HG03520 (cell line): Measurements from ENCODE around the gene PCDHGA12.
"Not testable (repeated sequence)": the region's sequence is repeated elsewhere in the genome, so short reads cannot be mapped to it uniquely, and the experiment has no call there.

Experiments used
- ATAC-seq: cut with Tn5 transposase; IDR thresholded peaks from one replicate; pipeline ENCODE4 v1.9.1; 2021; ENCODE audit warnings: mild to moderate bottlenecking, moderate library complexity; ENCODE audit not compliant: unreplicated experiment

PCDHGA12 gene

DNA sequence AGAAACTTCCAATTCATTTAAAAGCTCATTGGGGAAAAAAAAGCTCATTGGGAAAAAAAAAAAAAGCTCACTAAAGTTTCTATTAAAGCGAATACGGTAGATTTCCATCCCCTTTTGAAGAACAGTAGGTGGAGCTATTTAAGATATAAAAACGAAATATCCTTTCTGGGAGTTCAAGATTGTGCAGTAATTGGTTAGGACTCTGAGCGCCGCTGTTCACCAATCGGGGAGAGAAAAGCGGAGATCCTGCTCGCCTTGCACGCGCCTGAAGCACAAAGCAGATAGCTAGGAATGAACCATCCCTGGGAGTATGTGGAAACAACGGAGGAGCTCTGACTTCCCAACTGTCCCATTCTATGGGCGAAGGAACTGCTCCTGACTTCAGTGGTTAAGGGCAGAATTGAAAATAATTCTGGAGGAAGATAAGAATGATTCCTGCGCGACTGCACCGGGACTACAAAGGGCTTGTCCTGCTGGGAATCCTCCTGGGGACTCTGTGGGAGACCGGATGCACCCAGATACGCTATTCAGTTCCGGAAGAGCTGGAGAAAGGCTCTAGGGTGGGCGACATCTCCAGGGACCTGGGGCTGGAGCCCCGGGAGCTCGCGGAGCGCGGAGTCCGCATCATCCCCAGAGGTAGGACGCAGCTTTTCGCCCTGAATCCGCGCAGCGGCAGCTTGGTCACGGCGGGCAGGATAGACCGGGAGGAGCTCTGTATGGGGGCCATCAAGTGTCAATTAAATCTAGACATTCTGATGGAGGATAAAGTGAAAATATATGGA lies at the start of gene PCDHGA12:
Gene PCDHGA12, plus strand, starts transcription at position 176 of the 782 bp plus-strand sequence. Its CDS starts 253 bp downstream, at position 429.
- ATAC-seq, result peak; percentile 85

DNA sequence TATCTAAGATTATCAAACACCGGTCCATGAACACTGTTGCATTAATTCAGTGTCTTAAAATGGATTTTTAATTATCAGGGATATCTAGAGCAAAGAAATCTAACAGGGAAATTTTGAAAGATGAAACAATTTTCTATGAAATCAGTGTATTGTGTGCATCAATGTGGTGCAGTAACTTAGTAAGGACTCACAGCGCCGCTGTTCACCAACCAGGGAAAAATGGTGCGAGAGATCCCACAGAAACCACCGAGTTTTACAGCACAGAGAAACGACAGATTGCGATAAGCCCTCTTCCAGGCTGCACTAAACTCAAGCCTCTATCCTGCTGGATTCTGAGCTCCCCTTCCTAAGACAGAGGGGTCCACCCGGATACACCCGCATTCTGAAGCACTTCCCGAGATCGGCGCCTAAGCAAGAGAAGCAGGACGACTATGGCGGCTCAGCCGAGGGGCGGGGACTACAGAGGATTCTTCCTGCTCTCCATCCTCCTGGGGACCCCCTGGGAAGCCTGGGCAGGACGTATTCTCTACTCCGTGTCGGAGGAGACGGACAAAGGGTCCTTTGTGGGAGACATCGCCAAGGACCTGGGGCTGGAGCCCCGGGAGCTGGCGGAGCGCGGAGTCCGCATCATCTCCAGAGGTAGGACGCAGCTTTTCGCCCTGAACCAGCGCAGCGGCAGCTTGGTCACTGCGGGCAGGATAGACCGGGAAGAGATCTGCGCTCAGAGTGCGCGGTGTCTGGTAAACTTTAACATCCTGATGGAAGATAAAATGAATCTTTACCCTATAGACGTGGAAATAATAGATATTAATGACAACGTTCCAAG lies 47.6 kb upstream of the PCDHGA12 start, which contains the start of gene PCDHGA7:
Gene PCDHGA7, plus strand, starts transcription at position 274 of the 826 bp plus-strand sequence. Its CDS starts 158 bp downstream, at position 432.
- peak; percentile 73 for ATAC-seq

DNA sequence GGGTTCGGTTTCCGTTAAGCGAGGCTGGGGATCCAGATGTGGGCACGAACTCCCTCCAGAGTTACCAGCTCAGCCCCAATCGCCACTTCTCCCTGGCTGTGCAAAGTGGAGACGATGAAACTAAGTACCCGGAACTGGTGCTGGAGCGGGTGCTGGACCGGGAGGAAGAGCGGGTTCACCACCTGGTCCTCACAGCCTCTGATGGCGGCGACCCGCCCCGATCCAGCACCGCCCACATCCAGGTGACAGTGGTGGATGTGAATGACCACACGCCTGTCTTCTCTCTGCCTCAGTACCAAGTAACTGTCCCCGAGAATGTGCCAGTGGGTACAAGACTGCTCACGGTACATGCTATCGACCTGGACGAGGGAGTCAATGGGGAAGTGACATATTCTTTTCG lies 47.0 kb upstream of the PCDHGA12 start:
- ATAC-seq, result no peak

DNA sequence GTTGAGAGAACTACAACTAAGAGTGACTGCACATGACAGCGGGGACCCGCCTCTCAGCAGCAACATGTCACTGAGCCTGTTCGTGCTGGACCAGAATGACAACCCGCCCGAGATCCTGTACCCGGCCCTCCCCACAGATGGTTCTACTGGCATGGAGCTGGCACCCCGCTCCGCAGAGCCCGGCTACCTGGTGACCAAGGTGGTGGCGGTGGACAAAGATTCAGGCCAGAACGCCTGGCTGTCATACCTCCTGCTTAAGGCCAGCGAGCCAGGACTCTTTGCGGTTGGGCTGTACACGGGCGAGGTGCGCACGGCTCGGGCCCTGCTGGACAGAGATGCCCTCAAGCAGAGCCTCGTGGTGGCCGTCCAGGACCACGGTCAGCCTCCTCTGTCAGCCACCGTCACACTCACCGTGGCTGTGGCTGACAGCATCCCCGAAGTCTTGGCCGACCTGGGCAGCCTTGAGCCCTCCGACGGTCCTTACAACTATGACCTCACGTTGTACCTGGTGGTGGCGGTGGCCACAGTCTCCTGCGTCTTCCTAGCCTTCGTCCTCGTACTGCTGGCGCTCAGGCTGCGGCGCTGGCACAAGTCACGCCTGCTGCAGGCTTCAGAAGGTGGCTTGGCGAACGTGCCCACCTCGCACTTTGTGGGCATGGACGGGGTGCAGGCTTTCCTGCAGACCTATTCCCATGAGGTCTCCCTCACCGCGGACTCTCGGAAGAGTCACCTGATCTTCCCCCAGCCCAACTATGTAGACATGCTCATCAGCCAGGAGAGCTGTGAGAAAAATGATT lies 45.6 kb upstream of the PCDHGA12 start:
- no peak for ATAC-seq

DNA sequence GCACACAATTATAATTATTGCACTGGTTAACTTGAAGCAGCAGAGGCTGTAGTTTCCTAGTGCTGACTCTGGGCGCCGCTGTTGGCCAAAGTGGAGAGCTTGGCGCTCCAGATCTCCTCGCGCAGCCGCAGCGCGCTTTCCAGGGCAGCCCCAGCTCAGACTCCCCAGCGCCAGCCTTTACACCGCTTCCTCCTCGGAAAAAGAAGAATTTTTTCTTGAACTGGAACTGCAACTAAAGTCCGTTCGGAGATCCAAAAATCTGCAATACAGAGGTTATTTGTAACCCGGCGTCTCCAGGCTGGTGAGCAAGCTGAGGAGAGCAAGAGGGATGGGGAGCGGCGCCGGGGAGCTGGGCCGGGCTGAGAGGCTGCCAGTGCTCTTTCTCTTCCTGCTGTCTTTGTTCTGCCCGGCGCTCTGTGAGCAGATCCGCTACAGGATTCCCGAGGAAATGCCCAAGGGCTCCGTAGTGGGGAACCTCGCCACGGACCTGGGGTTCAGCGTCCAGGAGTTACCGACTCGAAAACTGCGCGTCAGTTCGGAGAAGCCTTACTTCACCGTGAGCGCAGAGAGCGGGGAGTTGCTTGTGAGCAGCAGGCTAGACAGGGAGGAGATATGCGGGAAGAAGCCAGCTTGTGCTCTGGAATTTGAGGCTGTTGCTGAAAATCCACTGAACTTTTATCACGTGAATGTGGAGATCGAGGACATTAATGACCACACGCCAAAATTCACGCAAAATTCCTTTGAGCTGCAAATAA lies 42.6 kb upstream of the PCDHGA12 start, which contains the start of gene PCDHGB4:
Gene PCDHGB4, plus strand, starts transcription at position 142 of the 755 bp plus-strand sequence. Its CDS starts 187 bp downstream, at position 329.
- peak; percentile 54 for ATAC-seq

DNA sequence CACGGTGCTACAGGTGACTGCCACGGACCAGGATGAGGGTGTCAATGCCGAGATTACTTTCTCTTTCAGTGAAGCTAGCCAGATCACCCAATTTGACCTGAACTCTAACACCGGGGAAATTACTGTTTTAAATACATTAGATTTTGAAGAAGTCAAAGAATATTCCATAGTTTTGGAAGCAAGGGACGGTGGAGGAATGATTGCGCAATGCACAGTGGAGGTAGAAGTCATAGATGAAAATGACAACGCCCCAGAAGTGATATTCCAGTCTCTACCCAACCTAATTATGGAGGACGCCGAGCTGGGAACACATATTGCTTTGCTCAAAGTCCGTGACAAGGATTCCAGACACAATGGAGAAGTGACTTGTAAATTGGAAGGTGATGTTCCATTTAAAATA lies 41.6 kb upstream of the PCDHGA12 start:
- ATAC-seq, result no peak

DNA sequence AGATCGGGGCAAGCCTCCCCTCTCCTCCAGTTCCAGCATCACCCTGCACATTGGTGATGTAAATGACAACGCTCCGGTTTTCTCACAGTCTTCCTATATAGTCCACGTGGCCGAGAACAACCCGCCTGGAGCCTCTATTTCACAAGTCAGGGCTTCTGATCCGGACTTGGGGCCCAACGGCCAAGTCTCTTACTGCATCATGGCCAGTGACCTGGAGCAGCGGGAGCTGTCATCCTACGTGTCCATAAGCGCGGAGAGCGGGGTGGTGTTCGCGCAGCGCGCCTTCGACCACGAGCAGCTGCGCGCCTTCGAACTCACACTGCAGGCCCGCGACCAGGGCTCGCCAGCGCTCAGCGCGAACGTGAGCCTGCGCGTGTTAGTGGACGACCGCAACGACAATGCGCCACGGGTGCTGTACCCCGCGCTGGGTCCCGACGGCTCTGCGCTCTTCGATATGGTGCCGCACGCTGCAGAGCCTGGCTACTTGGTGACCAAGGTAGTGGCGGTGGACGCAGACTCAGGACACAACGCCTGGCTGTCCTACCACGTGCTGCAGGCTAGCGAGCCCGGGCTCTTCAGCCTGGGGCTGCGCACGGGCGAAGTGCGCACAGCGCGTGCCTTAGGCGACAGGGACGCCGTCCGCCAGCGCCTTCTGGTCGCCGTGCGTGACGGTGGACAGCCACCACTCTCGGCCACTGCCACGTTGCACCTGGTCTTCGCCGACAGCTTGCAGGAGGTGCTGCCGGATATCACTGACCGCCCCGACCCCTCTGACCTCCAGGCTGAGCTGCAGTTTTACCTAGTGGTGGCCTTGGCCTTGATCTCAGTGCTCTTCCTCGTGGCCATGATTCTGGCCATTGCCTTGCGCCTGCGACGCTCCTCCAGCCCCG lies 40.9 kb upstream of the PCDHGA12 start:
- no peak for ATAC-seq

DNA sequence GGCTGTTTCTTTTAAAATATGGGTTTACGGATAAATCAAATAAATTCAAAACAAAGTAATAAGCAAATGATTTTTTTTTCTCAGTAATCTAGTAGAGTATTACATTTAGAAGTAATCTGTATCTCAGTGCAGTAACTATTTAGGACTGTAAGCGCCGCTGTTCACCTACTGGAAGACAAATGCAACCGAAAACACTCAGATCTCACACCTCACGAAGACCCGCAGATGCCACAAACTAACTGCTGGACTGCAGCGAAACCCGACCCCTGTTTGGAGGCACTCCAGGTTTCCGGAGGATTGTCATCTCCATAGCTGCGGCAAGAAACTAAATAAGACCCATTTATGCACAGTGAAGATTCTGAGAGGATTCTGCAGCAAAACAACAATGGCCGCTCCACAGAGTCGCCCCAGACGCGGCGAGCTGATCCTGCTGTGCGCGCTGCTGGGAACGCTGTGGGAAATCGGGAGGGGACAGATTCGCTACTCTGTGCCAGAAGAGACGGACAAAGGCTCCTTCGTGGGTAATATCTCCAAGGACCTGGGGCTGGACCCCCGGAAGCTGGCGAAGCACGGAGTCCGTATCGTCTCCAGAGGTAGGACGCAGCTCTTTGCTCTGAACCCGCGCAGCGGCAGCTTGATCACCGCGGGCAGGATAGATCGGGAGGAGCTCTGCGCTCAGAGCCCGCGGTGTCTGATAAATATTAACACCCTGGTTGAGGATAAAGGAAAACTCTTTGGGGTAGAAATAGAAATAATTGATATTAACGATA lies 37.7 kb upstream of the PCDHGA12 start, which contains the start of gene PCDHGA8:
Gene PCDHGA8, plus strand, starts transcription at position 205 of the 770 bp plus-strand sequence. Its CDS starts 181 bp downstream, at position 386.
- no peak for ATAC-seq

DNA sequence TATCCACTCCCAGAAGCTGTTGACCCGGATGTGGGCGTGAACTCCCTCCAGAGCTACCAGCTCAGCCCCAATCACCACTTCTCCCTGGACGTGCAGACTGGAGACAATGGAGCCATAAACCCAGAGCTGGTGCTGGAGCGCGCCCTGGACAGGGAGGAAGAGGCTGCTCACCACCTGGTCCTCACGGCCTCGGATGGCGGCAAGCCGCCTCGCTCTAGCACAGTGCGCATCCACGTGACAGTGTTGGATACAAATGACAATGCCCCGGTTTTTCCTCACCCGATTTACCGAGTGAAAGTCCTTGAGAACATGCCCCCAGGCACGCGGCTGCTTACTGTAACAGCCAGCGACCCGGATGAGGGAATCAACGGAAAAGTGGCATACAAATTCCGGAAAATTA lies 37.0 kb upstream of the PCDHGA12 start:
- no peak for ATAC-seq

DNA sequence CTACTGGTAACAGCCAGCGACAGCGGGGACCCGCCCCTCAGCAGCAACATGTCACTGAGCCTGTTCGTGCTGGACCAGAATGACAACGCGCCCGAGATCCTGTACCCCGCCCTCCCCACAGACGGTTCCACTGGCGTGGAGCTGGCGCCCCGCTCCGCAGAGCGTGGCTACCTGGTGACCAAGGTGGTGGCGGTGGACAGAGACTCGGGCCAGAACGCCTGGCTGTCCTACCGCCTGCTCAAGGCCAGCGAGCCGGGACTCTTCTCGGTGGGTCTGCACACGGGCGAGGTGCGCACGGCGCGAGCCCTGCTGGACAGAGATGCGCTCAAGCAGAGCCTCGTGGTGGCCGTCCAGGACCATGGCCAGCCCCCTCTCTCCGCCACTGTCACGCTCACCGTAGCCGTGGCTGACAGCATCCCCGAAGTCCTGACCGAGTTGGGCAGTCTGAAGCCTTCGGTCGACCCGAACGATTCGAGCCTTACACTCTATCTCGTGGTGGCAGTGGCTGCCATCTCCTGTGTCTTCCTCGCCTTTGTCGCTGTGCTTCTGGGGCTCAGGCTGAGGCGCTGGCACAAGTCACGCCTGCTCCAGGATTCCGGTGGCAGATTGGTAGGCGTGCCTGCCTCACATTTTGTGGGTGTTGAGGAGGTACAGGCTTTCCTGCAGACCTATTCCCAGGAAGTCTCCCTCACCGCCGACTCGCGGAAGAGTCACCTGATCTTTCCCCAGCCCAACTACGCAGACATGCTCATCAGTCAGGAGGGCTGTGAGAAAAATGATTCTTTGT lies 35.7 kb upstream of the PCDHGA12 start:
- not testable (repeated sequence) for ATAC-seq

DNA sequence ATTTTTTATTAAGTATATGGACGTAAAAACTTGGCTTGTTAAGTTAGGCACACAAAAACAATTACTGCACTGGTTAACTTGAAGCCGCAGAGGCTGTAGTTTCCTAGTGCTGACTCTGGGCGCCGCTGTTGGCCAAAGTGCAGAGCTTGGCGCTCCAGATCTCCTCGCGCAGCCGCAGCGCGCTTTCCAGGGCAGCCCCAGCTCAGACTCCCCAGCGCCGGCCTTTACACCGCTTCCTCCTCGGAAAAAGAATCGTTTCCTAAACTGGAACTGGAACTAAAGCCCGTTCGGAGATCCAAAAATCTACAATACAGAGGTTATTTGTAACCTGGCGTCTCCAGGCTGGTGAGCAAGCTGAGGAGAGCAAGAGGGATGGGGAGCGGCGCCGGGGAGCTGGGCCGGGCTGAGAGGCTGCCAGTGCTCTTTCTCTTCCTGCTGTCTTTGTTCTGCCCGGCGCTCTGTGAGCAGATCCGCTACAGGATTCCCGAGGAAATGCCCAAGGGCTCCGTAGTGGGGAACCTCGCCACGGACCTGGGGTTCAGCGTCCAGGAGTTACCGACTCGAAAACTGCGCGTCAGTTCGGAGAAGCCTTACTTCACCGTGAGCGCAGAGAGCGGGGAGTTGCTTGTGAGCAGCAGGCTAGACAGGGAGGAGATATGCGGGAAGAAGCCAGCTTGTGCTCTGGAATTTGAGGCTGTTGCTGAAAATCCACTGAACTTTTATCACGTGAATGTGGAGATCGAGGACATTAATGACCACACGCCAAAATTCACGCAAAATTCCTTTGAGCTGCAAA lies 32.4 kb upstream of the PCDHGA12 start, which contains the start of gene PCDHGB5:
Gene PCDHGB5, plus strand, starts transcription at position 192 of the 796 bp plus-strand sequence. Its CDS starts 181 bp downstream, at position 373.
- ATAC-seq, result peak; percentile 100

DNA sequence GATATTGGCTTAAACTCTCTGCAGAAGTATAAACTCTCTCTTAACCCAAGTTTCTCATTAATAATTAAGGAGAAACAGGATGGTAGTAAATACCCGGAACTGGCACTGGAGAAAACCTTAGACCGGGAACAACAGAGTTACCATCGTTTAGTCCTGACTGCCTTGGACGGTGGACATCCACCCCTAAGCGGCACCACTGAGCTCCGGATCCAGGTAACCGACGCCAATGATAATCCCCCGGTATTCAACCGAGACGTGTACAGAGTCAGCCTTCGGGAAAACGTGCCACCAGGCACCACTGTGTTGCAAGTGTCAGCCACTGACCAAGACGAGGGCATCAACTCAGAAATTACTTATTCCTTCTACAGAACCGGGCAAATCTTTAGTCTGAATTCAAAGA lies 31.7 kb upstream of the PCDHGA12 start:
- no peak for ATAC-seq

DNA sequence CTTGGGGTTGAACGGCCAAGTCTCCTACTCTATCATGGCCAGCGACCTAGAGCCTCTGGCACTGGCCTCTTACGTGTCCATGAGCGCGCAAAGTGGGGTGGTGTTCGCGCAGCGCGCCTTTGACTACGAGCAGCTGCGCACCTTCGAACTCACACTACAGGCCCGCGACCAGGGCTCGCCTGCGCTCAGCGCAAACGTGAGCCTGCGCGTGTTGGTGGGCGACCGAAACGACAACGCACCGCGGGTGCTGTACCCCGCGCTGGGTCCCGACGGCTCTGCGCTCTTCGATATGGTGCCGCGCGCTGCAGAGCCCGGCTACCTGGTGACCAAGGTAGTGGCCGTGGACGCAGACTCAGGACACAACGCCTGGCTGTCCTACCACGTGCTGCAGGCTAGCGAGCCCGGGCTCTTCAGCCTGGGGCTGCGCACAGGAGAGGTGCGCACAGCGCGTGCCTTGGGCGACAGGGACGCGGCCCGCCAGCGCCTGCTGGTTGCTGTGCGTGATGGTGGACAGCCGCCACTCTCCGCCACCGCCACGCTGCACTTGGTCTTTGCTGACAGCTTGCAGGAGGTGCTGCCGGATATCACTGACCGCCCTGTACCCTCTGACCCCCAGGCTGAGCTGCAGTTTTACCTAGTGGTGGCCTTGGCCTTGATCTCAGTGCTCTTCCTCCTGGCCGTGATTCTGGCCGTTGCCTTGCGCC lies 30.6 kb upstream of the PCDHGA12 start:
- ATAC-seq, result no peak

DNA sequence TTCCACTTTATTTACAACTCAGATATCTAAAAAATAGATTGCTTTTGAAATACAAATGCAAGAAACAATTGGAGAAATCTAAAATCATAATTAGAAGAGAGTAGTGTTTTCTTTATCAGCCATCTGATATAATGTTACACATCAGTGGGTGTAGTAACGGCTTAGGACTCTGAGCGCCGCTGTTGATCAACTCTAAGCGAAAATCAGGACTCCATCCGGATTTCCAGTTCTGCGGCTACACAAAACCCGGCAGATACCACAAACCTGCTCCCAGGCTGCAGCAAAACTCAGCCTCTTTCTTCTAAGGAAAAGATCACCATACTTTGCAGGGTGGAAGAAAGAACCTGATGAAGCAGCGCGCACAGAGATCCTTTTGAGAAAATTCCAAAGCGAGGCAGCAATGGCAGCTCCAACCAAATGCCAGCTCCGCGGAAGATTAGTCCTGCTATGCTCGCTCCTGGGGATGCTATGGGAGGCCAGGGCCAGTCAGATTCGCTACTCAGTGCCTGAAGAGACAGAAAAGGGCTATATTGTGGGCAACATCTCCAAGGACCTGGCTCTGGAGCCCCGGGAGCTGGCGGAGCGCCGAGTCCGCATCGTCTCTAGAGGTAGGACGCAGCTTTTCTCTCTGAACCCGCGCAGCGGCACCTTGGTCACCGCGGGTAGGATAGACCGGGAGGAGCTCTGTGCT lies 27.6 kb upstream of the PCDHGA12 start, which contains the start of gene PCDHGA9:
Gene PCDHGA9, plus strand, starts transcription at position 226 of the 691 bp plus-strand sequence. Its CDS starts 175 bp downstream, at position 401.
- ATAC-seq, result no peak

DNA sequence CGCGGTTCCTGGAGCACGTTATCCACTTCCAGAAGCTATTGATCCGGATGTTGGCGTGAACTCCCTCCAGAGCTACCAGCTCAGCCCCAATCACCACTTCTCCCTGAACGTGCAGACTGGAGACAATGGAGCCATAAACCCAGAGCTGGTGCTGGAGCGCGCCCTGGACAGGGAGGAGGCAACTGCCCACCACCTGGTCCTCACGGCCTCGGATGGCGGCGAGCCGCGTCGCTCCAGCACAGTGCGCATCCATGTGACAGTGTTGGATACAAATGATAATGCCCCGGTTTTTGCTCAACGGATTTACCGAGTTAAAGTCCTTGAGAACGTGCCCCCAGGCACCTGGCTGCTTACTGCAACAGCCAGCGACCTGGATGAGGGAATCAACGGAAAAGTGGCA lies 26.9 kb upstream of the PCDHGA12 start:
- ATAC-seq, result no peak
